GM18519 (cell line): ENCODE results near the gene LRRC15.

Experiments used
- ATAC-seq: cut with Tn5 transposase; IDR thresholded peaks from one replicate; pipeline ENCODE4 v1.9.1; 2021; ENCODE audit warnings: mild to moderate bottlenecking, moderate library complexity; ENCODE audit not compliant: unreplicated experiment, low FRiP score

LRRC15 gene

GRCh38 chr3:194369522-194370279 is at the start of gene LRRC15:
TSS of gene LRRC15 (minus strand) at chr3:194369743. CDS start at chr3:194361043, 8,700 bp downstream.
- ATAC-seq: no peak

GRCh38 chr3:194418671-194419070 is 49.1 kb upstream of the LRRC15 start:
- ATAC-seq: no peak

- no peak for ATAC-seq
Measured at GRCh38 chr3:194407423-194407822, 37.9 kb upstream of the LRRC15 start.

GRCh38 chr3:194405766-194406165 is 36.2 kb upstream of the LRRC15 start:
- no peak for ATAC-seq

GRCh38 chr3:194404365-194405140 is 35.0 kb upstream of the LRRC15 start:
- ATAC-seq: no peak

DNA sequence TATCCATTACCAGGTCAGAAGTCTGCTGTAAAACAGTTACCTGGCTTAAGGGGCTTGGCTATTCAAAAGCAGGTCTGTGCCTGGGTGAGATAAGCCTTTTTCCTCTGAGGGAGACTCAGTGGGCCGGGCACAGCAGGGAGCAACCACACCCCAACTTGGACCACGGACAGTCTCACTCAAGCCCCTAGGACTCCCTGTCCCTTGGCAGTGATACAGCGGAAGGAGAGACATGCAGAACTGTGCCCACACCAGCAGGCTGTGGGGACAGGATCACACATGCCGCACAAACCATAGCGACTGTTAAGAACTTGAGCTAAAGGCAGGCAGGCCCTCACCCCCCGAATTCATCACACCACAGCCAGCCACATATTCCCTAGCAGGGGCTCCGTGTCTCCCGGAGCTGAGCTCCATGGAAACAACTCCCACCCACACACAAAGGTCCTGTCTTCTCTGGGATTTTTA is 32.4 kb upstream of the LRRC15 start:
- no peak for ATAC-seq

DNA sequence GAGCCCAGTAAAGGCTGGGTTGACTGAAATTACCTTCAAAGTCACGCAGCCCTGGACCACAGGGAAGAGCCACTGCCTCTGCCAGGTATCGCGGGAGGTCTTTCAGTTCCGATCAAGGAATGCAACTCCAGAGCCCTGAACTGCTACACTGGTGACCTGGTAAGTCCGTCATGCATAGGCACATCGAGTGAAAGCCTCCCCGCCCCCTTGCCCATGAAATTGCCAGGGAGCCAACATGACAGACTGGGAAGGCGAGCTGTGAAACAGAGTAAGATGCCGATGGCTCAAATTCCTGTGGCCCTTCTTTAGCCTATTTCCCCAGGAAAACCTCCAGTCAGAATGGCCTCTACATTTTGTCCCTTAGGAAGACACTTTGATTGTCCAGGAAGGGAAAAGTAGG is 31.8 kb upstream of the LRRC15 start:
- ATAC-seq: no peak

- no peak for ATAC-seq
Measured at GRCh38 chr3:194399874-194400411, 30.4 kb upstream of the LRRC15 start.

DNA sequence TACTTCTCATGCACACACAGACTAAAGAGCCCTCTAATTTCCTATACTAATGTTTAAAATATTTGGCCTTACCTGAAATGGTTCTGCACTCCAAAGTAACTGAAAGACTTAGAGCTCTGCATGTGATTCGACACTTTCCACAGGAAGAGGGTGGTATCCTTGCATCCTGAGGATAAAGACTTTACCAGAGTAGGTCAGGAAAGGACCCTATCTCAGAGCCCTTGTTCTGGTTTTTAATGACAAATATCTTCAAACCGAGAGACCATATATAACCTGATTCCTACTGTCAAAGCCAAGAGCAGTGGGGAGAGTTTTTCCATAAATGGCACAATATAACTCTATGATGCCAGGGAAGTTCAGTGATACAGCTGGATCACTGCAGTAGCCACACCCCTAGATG is 29.6 kb upstream of the LRRC15 start, which contains the start of gene GP5:
GP5 (minus strand) TSS at position 101 of the 400 bp plus-strand sequence. CDS start 984 bp downstream, outside the sequence.
- no peak for ATAC-seq

DNA sequence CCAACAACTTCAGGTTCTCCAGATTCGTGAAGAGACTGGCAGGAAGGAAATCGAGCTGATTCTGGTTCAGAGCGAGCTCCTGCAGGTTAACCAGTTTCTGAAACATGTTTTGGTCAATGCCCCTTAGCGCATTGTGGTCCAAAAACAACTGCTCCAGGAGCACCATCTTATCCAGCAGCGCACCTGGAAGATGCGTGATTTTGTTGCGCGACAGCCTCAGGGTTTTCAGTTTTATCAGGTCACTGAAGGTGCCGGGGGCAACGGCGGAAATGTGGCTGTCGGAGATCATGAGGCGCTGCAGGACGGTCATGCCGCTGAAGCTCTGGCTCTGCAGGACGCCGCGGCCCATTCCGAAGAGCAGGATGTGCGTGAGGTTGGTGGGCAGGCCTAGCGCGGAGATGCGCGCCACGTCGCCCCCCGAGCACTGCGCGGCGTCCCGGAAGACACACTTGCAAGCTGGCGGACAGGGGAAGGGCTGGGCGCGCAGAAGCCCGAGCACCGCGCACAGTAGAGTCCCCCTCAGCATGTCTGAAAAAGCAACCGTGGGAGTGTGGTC is 28.3 kb upstream of the LRRC15 start:
- no peak for ATAC-seq

GRCh38 chr3:194396859-194397756 is 27.6 kb upstream of the LRRC15 start:
- ATAC-seq: no peak

- no peak for ATAC-seq
Measured at GRCh38 chr3:194396539-194396858, 27.0 kb upstream of the LRRC15 start.

DNA sequence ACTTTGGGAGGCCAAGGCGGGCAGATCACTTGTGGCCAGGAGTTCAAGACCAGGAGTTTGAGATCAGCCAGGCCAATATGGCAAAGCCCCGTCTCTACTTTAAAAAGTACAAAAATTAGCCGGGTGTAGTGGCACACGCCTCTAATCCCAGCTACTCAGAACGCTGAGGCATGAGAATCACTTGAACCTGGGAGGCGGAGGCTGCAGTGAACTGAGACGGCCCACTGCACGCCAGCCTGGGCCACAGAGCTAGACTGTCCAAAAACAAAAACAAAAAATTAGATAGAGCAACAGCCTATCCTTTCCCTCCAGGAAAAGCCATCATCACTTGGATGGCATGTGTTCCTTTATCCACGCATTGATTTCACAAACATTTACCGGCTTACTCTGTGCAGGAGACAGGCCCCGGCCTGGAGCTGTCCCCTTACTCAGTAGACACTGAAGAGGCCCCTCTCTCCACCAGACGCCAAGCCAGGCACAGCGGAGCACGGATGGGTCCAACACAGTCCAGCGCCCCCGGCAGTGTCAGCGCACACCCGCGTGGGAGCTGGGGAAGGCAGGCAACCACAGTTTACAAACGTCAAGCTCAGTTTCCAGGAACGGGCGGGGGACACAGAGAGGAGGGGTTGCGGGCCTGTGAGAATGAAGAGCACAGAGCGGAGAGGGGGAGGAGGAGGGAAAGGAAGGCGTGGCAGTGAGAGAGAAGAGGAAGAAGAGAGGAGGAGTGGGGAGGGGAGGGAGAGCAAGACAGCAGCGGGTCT is 26.4 kb upstream of the LRRC15 start:
- ATAC-seq: no peak

GRCh38 chr3:194395212-194395611 is 25.7 kb upstream of the LRRC15 start:
- no peak for ATAC-seq

- ATAC-seq: no peak
Measured at GRCh38 chr3:194392576-194392975, 23.0 kb upstream of the LRRC15 start.

- ATAC-seq: no peak
Measured at GRCh38 chr3:194390835-194391234, 21.3 kb upstream of the LRRC15 start.

DNA sequence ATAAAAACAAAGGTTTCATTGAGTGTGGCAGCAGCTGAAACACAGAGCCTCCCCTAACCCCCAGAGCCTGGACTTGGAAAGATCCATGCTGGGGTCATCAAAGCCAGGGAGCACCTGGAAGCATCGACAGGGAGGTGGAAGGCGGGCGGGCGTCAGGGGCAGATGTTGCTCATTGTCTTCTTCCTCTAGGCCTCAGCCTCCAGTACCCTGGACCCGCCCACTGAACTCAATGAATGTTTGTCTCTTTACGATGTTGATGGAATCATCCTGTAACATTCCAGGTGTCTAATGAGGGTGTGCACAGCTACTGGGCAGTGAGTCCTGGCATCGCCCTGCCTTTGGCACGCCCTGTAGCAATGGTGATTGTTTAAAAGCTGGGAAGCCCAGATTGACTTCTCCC is 19.7 kb upstream of the LRRC15 start:
- ATAC-seq: no peak

DNA sequence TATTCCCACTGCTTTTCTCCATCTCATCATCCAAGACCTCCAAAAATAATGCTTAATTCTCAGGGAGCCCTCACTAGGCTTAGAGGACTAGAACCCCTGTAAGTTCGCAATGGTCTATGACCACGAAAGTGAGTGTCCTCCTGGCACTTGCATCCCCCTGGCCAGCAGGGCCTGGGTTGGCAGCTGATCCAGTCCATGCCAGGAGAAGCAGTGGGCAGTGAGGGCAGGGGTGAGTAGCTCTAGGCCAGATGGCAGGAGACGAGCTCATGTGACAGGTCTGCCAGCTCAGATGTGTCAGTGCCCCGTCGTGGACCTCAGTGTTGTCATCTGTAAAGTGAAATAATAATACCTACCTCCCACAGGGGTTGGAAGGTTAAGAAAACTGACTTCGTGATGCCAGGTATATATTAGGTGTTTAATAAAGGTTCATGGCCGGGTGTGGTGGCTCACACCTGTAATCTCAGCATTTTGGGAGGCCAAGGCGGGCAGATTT is 18.4 kb upstream of the LRRC15 start:
- no peak for ATAC-seq

- no peak for ATAC-seq
Measured at GRCh38 chr3:194387276-194387675, 17.7 kb upstream of the LRRC15 start.
